ENCODE results near the gene CLK1.

CLK1 gene

GRCh38 chr2:200851398-200852248 lies 12.8 kb downstream of the CLK1 start:
- H3K4me3 ChIP-seq (replicated peaks in 1 of 2; ENCODE audit: low read depth in 2 of 2, low read length in 2 of 2), result no peak overlapping the region
- no peak for DNase-seq (ENCODE audit: low read depth in 2 of 2)
- no peak for TF ChIP-seq CTCF (IDR thresholded peaks at IDR 0.05; ENCODE audit: low read depth, low read length)

- H3K4me3 ChIP-seq (replicated peaks in 1 of 2; ENCODE audit: low read depth in 2 of 2, low read length in 2 of 2), result no peak overlapping the region
- DNase-seq (ENCODE audit: low read depth in 2 of 2), result no peak
- TF ChIP-seq CTCF (IDR thresholded peaks at IDR 0.05; ENCODE audit: low read depth, low read length), result no peak
These were observed 13.8 kb downstream of the CLK1 start for GRCh38 chr2:200850512-200851256.

GRCh38 chr2:200847939-200848338 lies 16.5 kb downstream of the CLK1 start:
- no peak for DNase-seq (ENCODE audit: low read depth in 2 of 2)

GRCh38 chr2:200847269-200847668 lies 17.2 kb downstream of the CLK1 start:
- no peak overlapping the region for H3K4me3 ChIP-seq (replicated peaks in 1 of 2; ENCODE audit: low read depth in 2 of 2, low read length in 2 of 2)
- TF ChIP-seq CTCF (IDR thresholded peaks at IDR 0.05; ENCODE audit: low read depth, low read length), result no peak
- no peak for DNase-seq (ENCODE audit: low read depth in 2 of 2)

More at GRCh38 chr2:200847939-200848338, 16.5 kb downstream of the CLK1 start:
- no peak for TF ChIP-seq CTCF (IDR thresholded peaks at IDR 0.05; ENCODE audit: low read depth, low read length)
- no peak overlapping the region for H3K4me3 ChIP-seq (replicated peaks in 1 of 2; ENCODE audit: low read depth in 2 of 2, low read length in 2 of 2)

GRCh38 chr2:200845669-200846325 lies 18.7 kb downstream of the CLK1 start:
- no peak overlapping the region for H3K4me3 ChIP-seq (replicated peaks in 1 of 2; ENCODE audit: low read depth in 2 of 2, low read length in 2 of 2)
- no peak for TF ChIP-seq CTCF (IDR thresholded peaks at IDR 0.05; ENCODE audit: low read depth, low read length)
- no peak for DNase-seq (ENCODE audit: low read depth in 2 of 2)

GRCh38 chr2:200845194-200845593 lies 19.3 kb downstream of the CLK1 start:
- DNase-seq (ENCODE audit: low read depth in 2 of 2), result no peak
- no peak overlapping the region for H3K4me3 ChIP-seq (replicated peaks in 1 of 2; ENCODE audit: low read depth in 2 of 2, low read length in 2 of 2)
- TF ChIP-seq CTCF (IDR thresholded peaks at IDR 0.05; ENCODE audit: low read depth, low read length), result no peak
